H1 (cell line): ENCODE data around the gene SSUH2. TPM values are rescaled to one million over a fixed set of nuclear protein-coding genes. Genes with fewer than 3 reads are reported as not detected.

Source experiments
- ASH2L ChIP-seq: fragments of 200-600, 300-600 bp; sonication (generic); IDR thresholded peaks from one replicate; pipeline ENCODE4 v1.7.1; 2017; ENCODE audit warnings: low read length
- CTBP2 ChIP-seq: IDR thresholded peaks from 2 replicates; pipeline ENCODE4 v1.7.0; 2011; ENCODE audit warnings: borderline replicate concordance, mild to moderate bottlenecking, moderate library complexity, mixed read lengths, low read length; ENCODE audit not compliant: insufficient read depth, insufficient read length
- EGR1 ChIP-seq: IDR thresholded peaks from 2 replicates; pipeline ENCODE4 v1.6.1; 2011; ENCODE audit warnings: low read depth, low read length, borderline replicate concordance
- GTF2F1 ChIP-seq: IDR thresholded peaks from 2 replicates; pipeline ENCODE4 v1.6.1; 2012; ENCODE audit warnings: low read depth, low read length, improper control_type of control experiment, borderline replicate concordance
- JUND ChIP-seq: IDR thresholded peaks from 2 replicates; pipeline ENCODE4 v1.6.1; 2011; ENCODE audit warnings: mild to moderate bottlenecking, improper control_type of control experiment, low read length
- KDM4A ChIP-seq: IDR thresholded peaks from one replicate; pipeline ENCODE4 v1.7.1; 2012; ENCODE audit warnings: low read depth, mild to moderate bottlenecking, moderate library complexity, low read length, inconsistent platforms; ENCODE audit not compliant: severe bottlenecking
- KDM5A ChIP-seq: fragments of 200-600 bp; IDR thresholded peaks from 2 replicates; pipeline ENCODE4 v1.7.1; 2012; ENCODE audit warnings: mild to moderate bottlenecking, low read length, inconsistent platforms, mixed read lengths
- PHF8 ChIP-seq: fragments of 200-600 bp; sonication (generic); conservative IDR thresholded peaks from 2 replicates; pipeline ENCODE4 v1.7.1; 2012; ENCODE audit warnings: low read depth, mild to moderate bottlenecking, inconsistent platforms, low read length, moderate library complexity
- RNF2 ChIP-seq: fragments of 200-900, 300-1000 bp; sonication (generic); IDR thresholded peaks from 2 replicates; pipeline ENCODE4 v1.7.1; 2016; ENCODE audit warnings: borderline replicate concordance, low read depth, mild to moderate bottlenecking, antibody characterized with exemption, low read length; ENCODE audit not compliant: poor library complexity, severe bottlenecking; ENCODE audit errors: missing control alignments
- TAF1 ChIP-seq: IDR thresholded peaks from 2 replicates; pipeline ENCODE4 v1.6.1; 2011; ENCODE audit warnings: mild to moderate bottlenecking, low read depth, low read length
- polyA plus RNA-seq, 7 experiments: library from polyadenylated mRNA; depleted of rRNA in 3 of 7; stranded (reverse) in 5 of 7; unstranded in 2 of 7; fragments of >200 nt in 5 of 7; fragments of 200-250 nt in 2 of 7; gene quantifications; 1 replicate in 5 of 7; 2 replicates in 1 of 7; 4 replicates in 1 of 7; pipeline versions ENCODE4 v1.2.1 to v1.2.3, GENCODE V29; 2011 to 2013; ENCODE audit warnings: missing spikeins in 2 of 7, mixed read lengths in 2 of 7
- total RNA-seq: library from RNA; stranded (reverse); fragmentation: NEBNext Ultra II Directional; extraction: Animal tissue kit (Norgen Biotek cat#: 25700); gene quantifications from 2 replicates; pipeline ENCODE4 v1.2.1, GENCODE V29; 2021
- TF ChIP-seq, protein P1 (sequence below): fragments of 300-600 bp; sonication (generic); IDR thresholded peaks from 2 replicates; pipeline ENCODE4 v1.7.1; 2012; ENCODE audit warnings: low read length, moderate library complexity, mild to moderate bottlenecking, inconsistent platforms; ENCODE audit not compliant: insufficient replicate concordance

The SSUH2 gene
- total and polyA plus RNA-seq, 2 of the 8 experiments (the other 6 are each of a cell fraction or from before 2014, with no cell fraction given) = 0.62 to 0.69 TPM

DNA sequence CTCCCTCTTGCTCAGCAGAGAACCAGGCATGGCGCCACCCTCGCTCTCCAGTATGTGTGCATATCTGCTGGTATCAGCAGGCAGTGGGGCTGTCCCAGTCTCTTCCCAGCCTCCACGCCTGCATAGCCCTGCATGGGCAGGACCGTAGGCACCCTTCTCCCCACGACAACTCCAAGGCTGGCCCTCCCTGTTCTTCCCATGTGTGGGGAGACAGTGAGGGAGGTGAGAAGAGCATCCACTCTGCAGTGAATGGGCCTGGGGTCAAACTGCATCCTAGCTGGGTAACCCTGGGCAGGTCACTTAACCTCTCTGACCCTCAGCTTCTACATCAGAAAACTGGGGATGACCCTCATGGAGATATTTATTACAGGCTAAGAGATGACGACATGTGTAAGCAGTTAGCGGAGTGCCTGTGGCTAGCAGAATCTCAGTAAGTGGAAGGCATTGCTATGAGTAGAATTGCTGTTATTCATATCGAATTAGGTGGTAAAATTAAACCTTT, 13.3 kb upstream of the SSUH2 start (continued):
- TF ChIP-seq, protein P1, sequence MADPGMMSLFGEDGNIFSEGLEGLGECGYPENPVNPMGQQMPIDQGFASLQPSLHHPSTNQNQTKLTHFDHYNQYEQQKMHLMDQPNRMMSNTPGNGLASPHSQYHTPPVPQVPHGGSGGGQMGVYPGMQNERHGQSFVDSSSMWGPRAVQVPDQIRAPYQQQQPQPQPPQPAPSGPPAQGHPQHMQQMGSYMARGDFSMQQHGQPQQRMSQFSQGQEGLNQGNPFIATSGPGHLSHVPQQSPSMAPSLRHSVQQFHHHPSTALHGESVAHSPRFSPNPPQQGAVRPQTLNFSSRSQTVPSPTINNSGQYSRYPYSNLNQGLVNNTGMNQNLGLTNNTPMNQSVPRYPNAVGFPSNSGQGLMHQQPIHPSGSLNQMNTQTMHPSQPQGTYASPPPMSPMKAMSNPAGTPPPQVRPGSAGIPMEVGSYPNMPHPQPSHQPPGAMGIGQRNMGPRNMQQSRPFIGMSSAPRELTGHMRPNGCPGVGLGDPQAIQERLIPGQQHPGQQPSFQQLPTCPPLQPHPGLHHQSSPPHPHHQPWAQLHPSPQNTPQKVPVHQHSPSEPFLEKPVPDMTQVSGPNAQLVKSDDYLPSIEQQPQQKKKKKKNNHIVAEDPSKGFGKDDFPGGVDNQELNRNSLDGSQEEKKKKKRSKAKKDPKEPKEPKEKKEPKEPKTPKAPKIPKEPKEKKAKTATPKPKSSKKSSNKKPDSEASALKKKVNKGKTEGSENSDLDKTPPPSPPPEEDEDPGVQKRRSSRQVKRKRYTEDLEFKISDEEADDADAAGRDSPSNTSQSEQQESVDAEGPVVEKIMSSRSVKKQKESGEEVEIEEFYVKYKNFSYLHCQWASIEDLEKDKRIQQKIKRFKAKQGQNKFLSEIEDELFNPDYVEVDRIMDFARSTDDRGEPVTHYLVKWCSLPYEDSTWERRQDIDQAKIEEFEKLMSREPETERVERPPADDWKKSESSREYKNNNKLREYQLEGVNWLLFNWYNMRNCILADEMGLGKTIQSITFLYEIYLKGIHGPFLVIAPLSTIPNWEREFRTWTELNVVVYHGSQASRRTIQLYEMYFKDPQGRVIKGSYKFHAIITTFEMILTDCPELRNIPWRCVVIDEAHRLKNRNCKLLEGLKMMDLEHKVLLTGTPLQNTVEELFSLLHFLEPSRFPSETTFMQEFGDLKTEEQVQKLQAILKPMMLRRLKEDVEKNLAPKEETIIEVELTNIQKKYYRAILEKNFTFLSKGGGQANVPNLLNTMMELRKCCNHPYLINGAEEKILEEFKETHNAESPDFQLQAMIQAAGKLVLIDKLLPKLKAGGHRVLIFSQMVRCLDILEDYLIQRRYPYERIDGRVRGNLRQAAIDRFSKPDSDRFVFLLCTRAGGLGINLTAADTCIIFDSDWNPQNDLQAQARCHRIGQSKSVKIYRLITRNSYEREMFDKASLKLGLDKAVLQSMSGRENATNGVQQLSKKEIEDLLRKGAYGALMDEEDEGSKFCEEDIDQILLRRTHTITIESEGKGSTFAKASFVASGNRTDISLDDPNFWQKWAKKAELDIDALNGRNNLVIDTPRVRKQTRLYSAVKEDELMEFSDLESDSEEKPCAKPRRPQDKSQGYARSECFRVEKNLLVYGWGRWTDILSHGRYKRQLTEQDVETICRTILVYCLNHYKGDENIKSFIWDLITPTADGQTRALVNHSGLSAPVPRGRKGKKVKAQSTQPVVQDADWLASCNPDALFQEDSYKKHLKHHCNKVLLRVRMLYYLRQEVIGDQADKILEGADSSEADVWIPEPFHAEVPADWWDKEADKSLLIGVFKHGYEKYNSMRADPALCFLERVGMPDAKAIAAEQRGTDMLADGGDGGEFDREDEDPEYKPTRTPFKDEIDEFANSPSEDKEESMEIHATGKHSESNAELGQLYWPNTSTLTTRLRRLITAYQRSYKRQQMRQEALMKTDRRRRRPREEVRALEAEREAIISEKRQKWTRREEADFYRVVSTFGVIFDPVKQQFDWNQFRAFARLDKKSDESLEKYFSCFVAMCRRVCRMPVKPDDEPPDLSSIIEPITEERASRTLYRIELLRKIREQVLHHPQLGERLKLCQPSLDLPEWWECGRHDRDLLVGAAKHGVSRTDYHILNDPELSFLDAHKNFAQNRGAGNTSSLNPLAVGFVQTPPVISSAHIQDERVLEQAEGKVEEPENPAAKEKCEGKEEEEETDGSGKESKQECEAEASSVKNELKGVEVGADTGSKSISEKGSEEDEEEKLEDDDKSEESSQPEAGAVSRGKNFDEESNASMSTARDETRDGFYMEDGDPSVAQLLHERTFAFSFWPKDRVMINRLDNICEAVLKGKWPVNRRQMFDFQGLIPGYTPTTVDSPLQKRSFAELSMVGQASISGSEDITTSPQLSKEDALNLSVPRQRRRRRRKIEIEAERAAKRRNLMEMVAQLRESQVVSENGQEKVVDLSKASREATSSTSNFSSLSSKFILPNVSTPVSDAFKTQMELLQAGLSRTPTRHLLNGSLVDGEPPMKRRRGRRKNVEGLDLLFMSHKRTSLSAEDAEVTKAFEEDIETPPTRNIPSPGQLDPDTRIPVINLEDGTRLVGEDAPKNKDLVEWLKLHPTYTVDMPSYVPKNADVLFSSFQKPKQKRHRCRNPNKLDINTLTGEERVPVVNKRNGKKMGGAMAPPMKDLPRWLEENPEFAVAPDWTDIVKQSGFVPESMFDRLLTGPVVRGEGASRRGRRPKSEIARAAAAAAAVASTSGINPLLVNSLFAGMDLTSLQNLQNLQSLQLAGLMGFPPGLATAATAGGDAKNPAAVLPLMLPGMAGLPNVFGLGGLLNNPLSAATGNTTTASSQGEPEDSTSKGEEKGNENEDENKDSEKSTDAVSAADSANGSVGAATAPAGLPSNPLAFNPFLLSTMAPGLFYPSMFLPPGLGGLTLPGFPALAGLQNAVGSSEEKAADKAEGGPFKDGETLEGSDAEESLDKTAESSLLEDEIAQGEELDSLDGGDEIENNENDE = no peak
- no peak for TF ChIP-seq TAF1
- TF ChIP-seq PHF8 = no peak
- TF ChIP-seq KDM4A = no peak
- no peak for TF ChIP-seq EGR1
- no peak for TF ChIP-seq KDM5A
- no peak for TF ChIP-seq GTF2F1
- TF ChIP-seq ASH2L = no peak
- TF ChIP-seq CTBP2 = no peak
- no peak for TF ChIP-seq JUND
- no peak for TF ChIP-seq RNF2
